Sigmoid colon (tissue), 7 donors: ENCODE measurements around the gene GPD2. TPM values are rescaled to one million over a fixed set of nuclear protein-coding genes. Genes with fewer than 3 reads are reported as not detected.
A peak's percentile ranks its signal among the peaks of the same experiment; 100 is the strongest.

Source experiments
- DNase-seq: peaks from one replicate; pipeline ENCODE4 v3.0.0-alpha.2; 2019
- H3K27ac ChIP-seq, 4 donors: fragments of 200-600 bp; sonication (generic); one replicate each; pipeline ENCODE4 v1.5.1; 2016 to 2019; ENCODE audit warnings: mild to moderate bottlenecking in 1 of 4
- H3K27me3 ChIP-seq, 3 donors: fragments of 200-600 bp; sonication (generic); one replicate each; pipeline ENCODE4 v1.5.1; 2019; ENCODE audit warnings: mild to moderate bottlenecking in 1 of 3
- H3K36me3 ChIP-seq, 4 donors: fragments of 200-600 bp; sonication (generic); one replicate each; pipeline ENCODE4 v1.5.1; 2016 to 2019
- H3K4me1 ChIP-seq, 4 donors: fragments of 200-600 bp; sonication (generic); one replicate each; pipeline ENCODE4 v1.5.1; 2017 to 2019
- H3K4me3 ChIP-seq, 4 donors: fragments of 200-600 bp; sonication (generic); one replicate each; pipeline ENCODE4 v1.5.1; 2017 to 2019; ENCODE audit warnings: mild to moderate bottlenecking in 2 of 4, moderate library complexity in 1 of 4
- H3K9me3 ChIP-seq, 4 donors: fragments of 200-600 bp in 3 of 4; sonication (generic) in 3 of 4; one replicate each; pipeline versions ENCODE4 v1.5.1 to v1.6.1; 2013 to 2019
- EP300 ChIP-seq, 4 donors: sonication (generic); formaldehyde crosslinking; IDR thresholded peaks; one replicate each; pipeline ENCODE4 v1.6.1; 2017; ENCODE audit warnings: antibody characterized with exemption in 4 of 4
- POLR2A ChIP-seq, 2 donors: fragments of 450-650 bp; IDR thresholded peaks; one replicate each; pipeline ENCODE4 v1.6.1; 2016; ENCODE audit warnings: antibody characterized with exemption in 2 of 2, mild to moderate bottlenecking in 2 of 2, moderate library complexity in 2 of 2
- POLR2AphosphoS5 ChIP-seq, 4 donors: sonication (generic); formaldehyde crosslinking; IDR thresholded peaks; one replicate each; pipeline ENCODE4 v1.6.1; 2017; ENCODE audit warnings: antibody characterized with exemption in 4 of 4
- WGBS, 2 donors: extraction: QIAGEN DNeasy Blood & Tissue Kit; methylation state at CpG; one replicate each; pipeline ENCODE4 v1.1.7; 2013; 5-methylcytosine and 5-hydroxymethylcytosine counted together
- intact Hi-C: fragments of 100-400 bp; cut with DNase I; formaldehyde crosslinking; loops from one replicate; pipeline ENCODE4 v1.15.1; 2023
- polyA plus RNA-seq, 3 donors: library from polyadenylated mRNA; stranded (reverse); fragments of 200-250 nt; gene quantifications; one replicate each; pipeline ENCODE4 v1.2.3, GENCODE V29; 2013
- total RNA-seq, 4 donors: library from RNA; depleted of rRNA; stranded (reverse); fragments of >200 nt; gene quantifications; one replicate each; pipeline ENCODE4 v1.1.0, GENCODE V29; 2016
- TF ChIP-seq, protein P1 (sequence below), 4 experiments: fragments of 450-650 bp in 3 of 4; fragments of 200-600 bp in 1 of 4; IDR thresholded peaks; one replicate each; pipeline ENCODE4 v1.5.1; 2016 to 2019; ENCODE audit warnings: antibody characterized with exemption in 4 of 4, mild to moderate bottlenecking in 3 of 4, moderate library complexity in 2 of 4
- donor health status: healthy with polysubstance abuse.
- donor health status: Bipolar disorder and iron deficiency.
- donor health status: healthy.

The GPD2 gene
- total and polyA plus RNA-seq, 7 donors, result 13.2 to 44.6 (median 16.3) TPM

GRCh38 chr2:156398176-156398575 is 38.0 kb upstream of the GPD2 start:
- intact Hi-C loops, result no loop called here
- Histone ChIP-seq H3K4me3 (no peak overlapping the region), H3K27ac (no peak overlapping the region), H3K27me3 (no peaks in the 10 kb centered on the region), H3K9me3 (no peaks in the 10 kb centered on the region), H3K4me1 (peaks cover 3 to 8% (median 5%) of the 10 kb centered on the region in 4 donors), H3K36me3 (no peaks in the 10 kb centered on the region)
- WGBS, 2 donors, result 79 to 81% methylated on average over 5 of the region's 5 CpGs
- TF ChIP-seq, protein P1, sequence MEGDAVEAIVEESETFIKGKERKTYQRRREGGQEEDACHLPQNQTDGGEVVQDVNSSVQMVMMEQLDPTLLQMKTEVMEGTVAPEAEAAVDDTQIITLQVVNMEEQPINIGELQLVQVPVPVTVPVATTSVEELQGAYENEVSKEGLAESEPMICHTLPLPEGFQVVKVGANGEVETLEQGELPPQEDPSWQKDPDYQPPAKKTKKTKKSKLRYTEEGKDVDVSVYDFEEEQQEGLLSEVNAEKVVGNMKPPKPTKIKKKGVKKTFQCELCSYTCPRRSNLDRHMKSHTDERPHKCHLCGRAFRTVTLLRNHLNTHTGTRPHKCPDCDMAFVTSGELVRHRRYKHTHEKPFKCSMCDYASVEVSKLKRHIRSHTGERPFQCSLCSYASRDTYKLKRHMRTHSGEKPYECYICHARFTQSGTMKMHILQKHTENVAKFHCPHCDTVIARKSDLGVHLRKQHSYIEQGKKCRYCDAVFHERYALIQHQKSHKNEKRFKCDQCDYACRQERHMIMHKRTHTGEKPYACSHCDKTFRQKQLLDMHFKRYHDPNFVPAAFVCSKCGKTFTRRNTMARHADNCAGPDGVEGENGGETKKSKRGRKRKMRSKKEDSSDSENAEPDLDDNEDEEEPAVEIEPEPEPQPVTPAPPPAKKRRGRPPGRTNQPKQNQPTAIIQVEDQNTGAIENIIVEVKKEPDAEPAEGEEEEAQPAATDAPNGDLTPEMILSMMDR (IDR thresholded peaks at IDR 0.05), result no peak
- TF ChIP-seq POLR2AphosphoS5 (IDR thresholded peaks at IDR 0.05) (no peak), POLR2A (IDR thresholded peaks at IDR 0.05) (no peak), EP300 (IDR thresholded peaks at IDR 0.05) (no peak)
- no peak for DNase-seq

DNA sequence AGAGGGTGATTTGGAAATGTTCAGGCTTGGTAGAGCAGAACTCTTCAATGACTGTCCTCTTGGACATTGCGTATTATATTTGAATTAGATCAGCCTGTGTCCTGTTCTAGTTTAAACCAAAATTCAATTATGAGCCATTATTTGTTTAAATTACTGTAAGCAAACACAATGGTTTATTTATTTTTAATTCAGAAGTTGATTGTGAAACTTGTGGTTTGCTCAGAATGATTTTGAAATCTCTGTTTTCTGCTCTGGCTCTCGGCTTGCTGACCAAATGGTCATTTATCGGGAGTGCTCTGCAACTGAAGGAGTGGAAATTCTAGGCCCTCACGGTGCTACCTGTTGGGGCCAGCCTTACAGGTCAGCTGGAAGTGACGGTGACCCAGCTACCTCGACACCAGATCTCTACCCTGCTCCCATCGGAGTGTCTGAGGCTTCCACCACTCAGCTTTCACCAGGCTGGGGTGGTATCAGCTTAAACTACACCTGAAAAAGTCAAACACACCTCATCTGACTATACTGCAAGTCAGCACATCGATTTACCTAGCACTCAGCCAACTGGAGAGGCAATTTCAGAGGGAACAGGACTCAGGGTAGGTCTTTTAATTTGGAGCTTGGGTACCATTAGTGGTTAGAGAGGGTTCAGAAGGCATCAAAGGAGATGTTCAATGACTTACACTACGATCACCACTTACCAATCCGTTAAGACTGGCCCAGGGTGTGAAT is 36.8 kb upstream of the GPD2 start:
- Histone ChIP-seq H3K27ac (peak overlapping the region; percentile 89 to 94 (median 90)), H3K4me3 (peak overlapping the region; percentile 60 to 73 (median 64)), H3K36me3 (no peaks in the 10 kb centered on the region), H3K4me1 (peaks cover 3 to 8% (median 5%) of the 10 kb centered on the region in 4 donors), H3K9me3 (no peaks in the 10 kb centered on the region), H3K27me3 (no peaks in the 10 kb centered on the region)
- no peak for DNase-seq
- 40 to 55% methylated on average over 10 of the region's 10 CpGs for WGBS, 2 donors
- intact Hi-C loops, result no loop called here
- TF ChIP-seq, protein P1 (IDR thresholded peaks at IDR 0.05), result no peak
- TF ChIP-seq POLR2AphosphoS5 (IDR thresholded peaks at IDR 0.05), result peak in 1 of 4 donors; percentile 17

DNA sequence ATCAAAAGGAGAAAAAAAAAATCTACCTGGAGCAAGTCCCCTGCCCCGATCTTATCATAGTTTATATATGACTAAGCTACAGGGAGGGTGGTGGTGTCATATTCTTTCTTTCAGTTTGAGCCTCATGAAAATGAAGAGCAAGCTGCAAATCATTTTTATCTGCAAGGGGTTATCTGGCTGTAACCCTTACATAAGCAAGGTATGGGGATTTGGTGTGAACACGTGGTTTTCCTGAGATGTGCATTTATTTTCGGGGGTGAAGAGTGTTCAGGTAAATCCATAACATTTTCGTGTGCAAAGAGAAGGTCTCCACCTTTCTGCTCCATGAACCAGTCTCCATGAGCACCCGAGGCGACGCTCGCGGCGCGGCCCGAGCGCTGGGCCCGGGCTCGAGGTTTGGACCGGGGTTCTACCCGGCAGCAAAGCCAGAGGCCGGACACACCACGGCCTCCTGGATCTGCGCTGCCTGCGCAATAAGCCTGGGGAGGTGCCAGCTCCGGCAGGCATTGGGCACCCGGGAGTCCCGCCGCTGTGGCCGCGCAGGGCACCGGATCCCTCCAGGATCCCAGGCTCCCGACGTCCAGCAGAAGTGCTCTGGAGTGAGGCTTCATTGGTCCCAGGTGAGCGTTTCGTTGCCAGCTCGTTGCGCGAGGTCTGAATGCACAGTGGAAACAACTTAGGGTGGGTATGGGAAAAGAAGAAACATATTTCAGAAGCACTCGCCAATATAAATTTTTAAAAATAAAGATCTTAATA is 36.1 kb upstream of the GPD2 start:
- no peak for TF ChIP-seq POLR2A (IDR thresholded peaks at IDR 0.05)
- TF ChIP-seq POLR2AphosphoS5 (IDR thresholded peaks at IDR 0.05), result peak in 2 of 4 donors; percentile 1 to 54
- Histone ChIP-seq H3K9me3 (no peaks in the 10 kb centered on the region), H3K4me1 (peaks cover 3 to 8% (median 5%) of the 10 kb centered on the region in 4 donors), H3K4me3 (peak overlapping the region; percentile 60 to 73 (median 64)), H3K27ac (peak overlapping the region; percentile 89 to 94 (median 90)), H3K36me3 (no peaks in the 10 kb centered on the region), H3K27me3 (no peaks in the 10 kb centered on the region)
- DNase-seq, result peak; percentile 95
- 0 to 1% methylated on average over 36 of the region's 36 CpGs for WGBS, 2 donors
- intact Hi-C loops, result loop anchor here (1.0 to 10.0 kb wide), 4 partner anchors 36 to 185 kb away; partner anchors contain the start of gene GPD2

DNA sequence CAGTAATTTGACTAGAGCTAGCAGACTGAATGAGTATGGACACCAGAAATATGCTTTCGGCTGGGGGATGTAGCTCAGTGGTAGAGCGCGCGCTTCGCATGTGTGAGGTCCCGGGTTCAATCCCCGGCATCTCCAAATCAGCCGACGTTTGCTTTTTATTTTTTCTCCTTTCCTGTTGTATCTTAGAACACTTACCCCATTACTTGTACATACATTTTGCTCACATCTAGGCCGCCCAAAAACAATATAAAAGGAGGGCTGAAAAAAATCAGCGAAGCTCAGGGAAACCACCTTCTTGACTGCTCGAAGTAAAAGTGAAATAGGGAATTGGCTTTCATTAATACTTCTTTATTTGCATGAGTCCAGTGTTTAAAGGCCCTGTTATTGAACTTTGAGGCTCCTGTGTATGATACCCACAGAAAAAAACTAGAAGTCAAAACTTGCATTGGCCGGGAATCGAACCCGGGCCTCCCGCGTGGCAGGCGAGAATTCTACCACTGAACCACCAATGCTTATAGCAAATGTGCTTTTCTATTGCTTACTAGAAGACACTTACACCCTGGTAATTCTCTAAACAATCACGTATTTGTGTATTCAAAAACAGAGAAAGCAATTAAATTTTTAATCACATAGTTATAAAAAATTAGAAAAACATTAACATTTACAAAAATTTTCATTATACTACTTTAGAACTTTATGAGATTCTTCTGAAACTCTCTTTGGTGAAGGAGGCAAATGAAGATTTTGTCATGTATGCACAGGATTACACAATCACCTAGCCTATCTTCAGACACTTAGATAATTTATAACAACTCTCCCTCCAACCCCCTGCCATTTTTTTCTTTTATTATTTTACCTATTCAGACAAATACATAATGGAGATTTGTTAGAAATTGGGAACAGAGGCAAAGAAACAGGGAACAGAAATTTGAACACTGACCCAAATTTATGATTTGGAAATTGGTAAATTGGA is 35.2 kb upstream of the GPD2 start:
- H3K4me3 ChIP-seq, result peak overlapping the region; percentile 60 to 73 (median 64)
- intact Hi-C loops, result loop anchor here (1.0 to 10.0 kb wide), 4 partner anchors 35 to 184 kb away; partner anchors contain the start of gene GPD2
- H3K27me3 ChIP-seq, result no peaks in the 10 kb centered on the region
- 0% methylated on average over 19 of the region's 19 CpGs for WGBS, 2 donors
- H3K36me3 ChIP-seq, result no peaks in the 10 kb centered on the region
- peak; percentile 89 for DNase-seq
- H3K9me3 ChIP-seq, result no peaks in the 10 kb centered on the region
- no peak for TF ChIP-seq EP300 (IDR thresholded peaks at IDR 0.05)
- peak in 3 of 4 donors; percentile 2 to 35 (median 29) for TF ChIP-seq POLR2AphosphoS5 (IDR thresholded peaks at IDR 0.05)
- peak overlapping the region; percentile 89 to 94 (median 90) for H3K27ac ChIP-seq
- H3K4me1 ChIP-seq, result peaks cover 3 to 8% (median 5%) of the 10 kb centered on the region in 4 donors

DNA sequence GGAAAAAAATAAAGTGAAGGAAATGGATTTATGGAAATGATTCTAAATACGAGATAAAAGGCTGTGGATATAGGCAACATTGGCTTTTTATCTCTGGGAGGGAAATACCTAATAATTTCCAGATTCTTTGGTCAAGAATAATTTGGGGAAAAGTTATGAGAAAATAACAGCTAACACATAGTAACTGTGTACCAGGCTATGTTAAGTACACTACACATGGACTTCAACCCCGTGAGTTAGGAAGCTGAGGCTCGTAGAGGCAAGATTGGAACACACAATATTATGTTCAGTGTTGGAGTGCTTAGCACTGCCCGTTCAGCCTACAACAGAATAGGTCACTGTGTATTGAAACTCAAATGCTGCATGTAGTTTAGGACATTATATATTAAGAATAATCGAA is 34.3 kb upstream of the GPD2 start:
- H3K36me3 ChIP-seq, result no peaks in the 10 kb centered on the region
- no peak for DNase-seq
- H3K9me3 ChIP-seq, result no peaks in the 10 kb centered on the region
- intact Hi-C loops, result loop anchor here (2.0 to 10.0 kb wide), 2 partner anchors 67 to 183 kb away; no protein-coding TSS in a partner anchor
- H3K4me3 ChIP-seq, result no peak overlapping the region
- peaks cover 3 to 8% (median 5%) of the 10 kb centered on the region in 4 donors for H3K4me1 ChIP-seq
- no peaks in the 10 kb centered on the region for H3K27me3 ChIP-seq
- TF ChIP-seq EP300 (IDR thresholded peaks at IDR 0.05) (no peak), POLR2A (IDR thresholded peaks at IDR 0.05) (no peak), POLR2AphosphoS5 (IDR thresholded peaks at IDR 0.05) (no peak)
- TF ChIP-seq, protein P1 (IDR thresholded peaks at IDR 0.05), result no peak
- 23 to 70% methylated on average over 5 of the region's 5 CpGs for WGBS, 2 donors
- no peak overlapping the region for H3K27ac ChIP-seq
